ENCODE measurements around the gene C13orf46. TPM values are rescaled to one million over a fixed set of nuclear protein-coding genes. Genes with fewer than 3 reads are reported as not detected.
"Not testable (repeated sequence)": the region's sequence is repeated elsewhere in the genome, so short reads cannot be mapped to it uniquely, and the experiment has no call there.

C13orf46 gene
- total RNA-seq = not detected

DNA sequence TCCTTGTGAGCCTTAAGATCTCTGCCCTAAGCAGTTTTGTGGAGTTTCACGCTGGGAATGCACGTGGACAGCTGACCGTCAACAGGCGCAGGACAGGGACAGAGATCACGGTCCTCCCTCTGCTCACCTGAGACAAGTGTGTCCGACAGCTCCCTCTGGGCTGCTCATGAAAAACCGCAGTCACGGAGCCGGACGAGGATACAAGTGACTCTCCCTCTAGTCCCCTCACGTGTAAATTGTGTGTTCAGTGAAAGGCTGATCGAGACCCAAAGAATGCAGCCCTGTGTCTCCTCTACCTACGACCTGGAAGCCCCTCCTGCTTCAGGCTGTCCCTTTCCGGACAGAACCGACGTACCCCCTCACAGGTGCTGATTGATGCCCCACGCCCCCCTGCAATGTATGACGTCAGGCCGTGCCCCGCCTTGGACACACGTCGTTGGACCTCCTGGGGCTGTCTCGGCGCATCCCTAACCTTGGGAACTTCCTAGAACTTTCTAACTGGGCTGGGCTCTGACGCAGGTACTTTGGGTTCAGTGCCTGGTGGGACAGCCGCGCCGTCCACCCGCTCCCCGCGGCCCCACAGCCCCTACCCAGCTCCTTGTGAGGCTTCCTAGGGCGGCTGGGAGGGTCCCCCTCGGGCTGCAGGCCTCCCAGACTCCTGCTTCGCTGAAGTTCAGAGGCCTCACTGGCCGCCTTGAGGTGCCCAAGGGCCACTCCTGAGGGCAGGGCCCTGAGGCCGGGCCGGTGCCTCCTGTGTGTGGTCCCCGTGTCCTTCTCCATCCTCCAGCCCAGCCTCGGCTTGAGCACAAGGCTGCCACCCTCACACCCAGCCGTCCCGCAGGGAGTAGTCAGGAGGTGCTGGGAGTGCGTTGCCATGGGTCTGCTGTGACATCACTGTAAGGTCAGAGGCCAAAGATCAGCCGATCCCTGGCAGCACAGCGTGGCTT is at the start of gene C13orf46:
Gene C13orf46 (minus strand): TSS at position 859 of the 947 bp plus-strand sequence. CDS start 79 bp downstream, at position 780.
- DNase-seq = no peak

DNA sequence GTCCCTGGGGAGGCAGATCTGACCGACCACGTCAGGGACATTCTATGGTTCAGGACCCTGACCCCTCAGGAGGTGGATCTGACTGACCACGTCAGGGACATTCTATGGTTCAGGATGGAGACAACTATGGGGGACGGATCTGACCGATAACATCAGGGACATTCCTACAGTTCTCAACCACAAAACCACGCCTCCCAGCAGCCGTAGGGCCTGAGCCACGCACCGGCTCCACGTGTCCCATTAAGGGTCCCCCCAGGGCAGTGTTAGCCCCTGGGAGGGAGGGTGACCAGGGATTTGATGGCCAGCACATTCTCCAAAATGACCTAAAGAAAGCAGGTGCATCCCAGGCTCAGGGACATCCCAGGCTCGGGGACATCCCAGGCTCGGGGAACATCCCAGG is 49.0 kb upstream of the C13orf46 start:
- DNase-seq = no peak

DNA sequence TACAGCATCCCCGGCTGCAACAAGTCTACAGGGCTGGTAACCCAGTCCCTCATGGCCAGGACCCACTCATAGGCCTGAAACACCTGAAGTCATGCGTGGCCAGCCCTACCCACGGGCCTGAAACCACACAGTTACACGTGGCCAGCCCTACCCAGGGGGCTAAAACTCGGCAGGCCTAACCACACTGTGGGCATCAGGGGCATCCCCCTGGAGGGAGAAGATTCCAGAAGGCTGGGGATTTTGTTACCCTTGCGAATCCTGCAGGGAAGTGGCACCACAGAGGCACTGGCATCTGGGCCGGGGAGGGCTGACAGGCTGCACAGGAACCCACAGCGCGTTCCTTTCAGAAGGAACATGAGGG is 48.4 kb upstream of the C13orf46 start:
- DNase-seq = no peak

DNA sequence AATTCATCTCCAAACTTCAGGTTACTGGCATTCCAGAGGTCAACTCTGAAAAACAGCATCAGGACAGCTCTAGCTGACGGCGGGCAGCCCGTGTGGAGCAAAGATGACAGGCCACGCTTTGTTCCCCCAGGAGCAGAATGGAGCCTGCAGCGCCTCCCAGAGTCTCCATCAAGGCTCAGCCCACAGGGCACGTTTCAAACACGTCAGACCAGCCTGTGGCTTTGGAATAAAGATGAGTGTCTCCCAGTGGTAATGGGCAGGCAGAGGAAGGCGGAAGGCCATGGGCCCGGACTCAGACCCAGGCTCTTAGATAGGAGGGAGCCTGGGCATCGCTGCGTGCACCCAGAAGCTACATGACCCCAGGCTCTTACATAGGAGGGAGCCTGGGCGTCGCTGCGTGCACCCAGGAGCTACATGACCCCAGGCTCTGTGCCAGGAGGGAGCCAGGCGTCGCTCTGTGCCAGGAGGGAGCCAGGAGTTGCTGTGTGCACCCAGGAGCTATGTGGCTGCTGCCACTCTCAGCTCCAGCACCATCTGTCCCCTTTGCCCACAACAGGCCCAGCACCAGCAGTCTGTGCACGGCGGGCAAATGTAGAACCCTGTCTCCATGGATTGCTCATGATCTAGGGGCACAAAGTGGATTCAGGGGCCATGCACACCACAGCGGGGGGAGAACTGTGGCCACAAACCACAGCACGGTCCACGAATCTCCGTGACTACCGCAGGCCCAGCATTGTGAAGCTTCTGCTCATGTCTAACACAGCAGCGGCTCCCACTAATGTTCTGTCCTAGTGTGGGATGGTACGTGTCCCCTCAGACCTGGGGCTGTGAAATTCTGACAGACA is 47.8 kb upstream of the C13orf46 start:
- DNase-seq = no peak

DNA sequence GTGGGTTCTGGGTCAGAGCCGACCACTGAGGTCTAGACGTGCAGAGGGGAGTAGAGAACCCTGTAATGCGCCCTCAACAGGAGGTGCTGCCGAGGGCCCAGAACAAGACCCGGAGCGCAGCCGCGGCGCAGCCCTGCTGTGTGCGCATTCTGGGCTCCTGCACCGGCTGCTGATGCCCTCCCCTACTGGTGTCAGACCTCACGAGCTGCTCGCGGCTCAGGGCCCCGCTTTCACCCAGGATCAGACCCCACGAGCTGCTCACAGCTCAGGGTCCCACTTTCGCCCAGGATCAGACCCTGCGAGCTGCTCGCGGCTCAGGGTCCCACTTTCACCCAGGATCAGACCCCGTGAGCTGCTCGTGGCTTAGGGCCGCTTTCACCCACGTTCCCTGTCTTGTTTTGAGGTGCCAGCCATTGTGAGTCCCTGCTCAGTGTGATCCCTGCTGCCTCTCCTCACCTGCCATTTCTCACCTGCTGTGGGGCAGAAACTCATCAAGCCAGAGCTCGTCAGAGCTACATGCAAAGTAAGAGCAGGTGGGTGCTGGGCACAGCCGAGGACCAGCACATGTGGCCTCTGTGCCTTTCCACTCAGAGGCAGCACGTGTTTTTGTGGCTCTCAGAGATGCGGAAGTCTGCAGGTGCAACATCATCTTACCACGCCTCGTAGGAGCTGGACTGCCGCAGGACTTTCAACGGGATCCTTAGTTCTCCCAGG is 47.0 kb upstream of the C13orf46 start:
- DNase-seq = no peak

DNA sequence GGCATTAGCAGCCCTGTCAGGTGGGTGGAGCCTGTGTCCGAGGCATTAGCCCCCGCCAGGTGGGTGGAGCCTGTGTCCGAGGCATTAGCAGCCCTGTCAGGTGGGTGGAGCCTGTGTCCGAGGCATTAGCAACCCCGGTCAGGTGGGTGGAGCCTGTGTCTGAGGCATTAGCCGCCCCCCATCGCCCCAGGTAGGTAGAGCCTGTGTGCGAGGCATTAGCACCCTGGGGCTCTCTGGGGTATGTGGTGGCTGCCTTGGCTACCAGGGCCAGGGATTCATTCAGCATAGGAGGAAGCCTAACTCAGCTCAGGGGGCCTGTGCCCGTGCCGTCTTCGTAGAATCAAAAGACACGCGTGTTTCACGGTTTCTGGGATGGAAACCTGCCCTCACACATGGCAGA is 46.3 kb upstream of the C13orf46 start:
- DNase-seq = not testable (repeated sequence)

DNA sequence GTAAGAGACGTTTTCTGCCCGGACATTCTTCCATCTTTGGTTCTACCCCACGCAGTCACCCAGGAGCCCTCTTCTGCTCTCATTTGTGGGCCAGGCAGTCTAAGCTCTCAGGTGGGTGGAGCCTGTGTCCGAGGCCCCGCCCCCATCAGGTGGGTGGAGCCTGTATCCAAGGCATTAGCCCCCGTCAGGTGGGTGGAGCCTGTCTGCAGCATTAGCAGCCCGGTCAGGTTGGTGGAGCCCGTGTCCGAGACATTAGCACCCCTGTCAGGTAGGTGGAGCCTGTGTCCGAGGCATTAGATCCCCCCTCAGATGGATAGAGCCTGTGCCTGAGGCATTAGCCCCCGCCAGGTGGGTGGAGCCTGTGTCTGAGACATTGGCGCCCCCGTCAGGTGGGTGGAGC is 45.5 kb upstream of the C13orf46 start:
- no peak for DNase-seq

DNA sequence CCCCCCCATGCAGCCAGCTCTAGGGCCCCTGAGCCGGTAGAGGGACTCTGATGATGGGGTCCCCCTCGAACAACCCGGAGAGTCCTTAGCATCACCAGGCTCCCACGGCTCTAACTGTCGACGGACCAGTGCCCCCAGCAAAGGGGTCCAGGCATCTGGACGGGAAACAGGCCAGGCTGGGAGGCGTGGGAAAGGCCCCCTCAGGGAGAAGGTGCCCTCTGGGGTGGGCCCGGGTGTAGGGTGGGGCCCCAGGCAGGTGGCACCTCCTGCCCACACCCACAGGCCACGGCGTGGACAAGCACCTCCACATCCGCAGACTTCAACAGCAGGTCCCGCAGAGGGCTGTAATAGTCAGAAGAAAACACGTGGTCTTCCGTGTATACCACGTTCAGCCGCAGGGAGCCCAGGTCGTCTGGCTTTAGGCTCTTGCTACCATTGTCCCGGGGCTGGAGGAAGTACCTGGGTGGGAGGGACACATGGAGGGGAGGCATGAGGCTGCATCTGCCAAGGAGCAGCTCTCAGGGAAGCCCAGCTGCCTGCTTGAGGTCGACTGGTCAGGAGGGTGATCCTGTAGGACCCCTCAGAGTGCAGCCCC is 44.7 kb upstream of the C13orf46 start:
- no peak for DNase-seq

DNA sequence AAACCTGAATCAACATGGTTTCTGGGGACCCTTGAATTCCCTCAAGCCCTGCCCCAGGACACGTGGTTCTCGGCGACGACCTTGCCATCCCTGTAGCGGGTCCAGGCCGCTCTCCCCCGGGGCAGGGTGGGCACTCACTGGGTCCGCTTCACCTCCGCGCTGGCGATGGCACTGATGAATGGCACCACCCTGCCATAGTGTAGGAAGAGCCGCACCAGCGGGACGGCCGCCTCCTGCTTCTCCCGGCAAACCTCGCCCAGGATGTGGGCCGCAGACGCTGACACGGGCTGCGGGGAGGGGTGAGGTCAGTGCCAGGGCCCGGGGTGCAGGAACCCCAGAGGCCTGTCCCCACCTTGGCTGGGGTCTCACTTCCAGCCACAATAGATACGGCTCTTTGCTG is 44.1 kb upstream of the C13orf46 start:
- no peak for DNase-seq

DNA sequence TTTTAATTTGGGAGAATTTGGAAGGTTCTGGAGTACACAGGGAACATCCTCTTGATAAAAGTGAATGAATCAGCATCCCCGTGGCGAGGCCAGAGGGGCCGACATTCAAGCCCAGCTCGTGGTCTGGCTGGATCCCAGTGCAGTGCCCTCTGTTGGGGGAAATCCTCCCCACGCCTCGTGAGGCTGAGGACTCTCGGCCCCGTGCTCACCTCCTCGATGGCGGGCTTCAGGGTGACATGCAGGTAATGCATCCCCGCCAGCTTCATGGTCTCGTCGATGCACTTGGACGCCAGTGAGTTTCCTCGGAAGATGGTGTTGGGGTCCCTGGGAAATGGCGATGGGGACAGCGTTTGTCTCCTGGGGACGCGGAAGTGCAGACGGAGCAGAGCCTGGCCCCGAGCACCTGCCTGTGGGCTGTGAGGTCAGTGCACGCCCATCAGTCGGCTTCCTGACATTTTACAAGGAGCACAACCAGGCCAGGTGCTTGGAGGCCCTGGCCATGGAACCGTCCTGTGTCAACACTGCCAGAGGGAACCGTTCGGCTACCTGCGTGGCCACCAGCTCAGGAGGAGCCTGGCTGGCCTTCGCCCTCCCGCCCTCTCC is 43.3 kb upstream of the C13orf46 start:
- DNase-seq = no peak

DNA sequence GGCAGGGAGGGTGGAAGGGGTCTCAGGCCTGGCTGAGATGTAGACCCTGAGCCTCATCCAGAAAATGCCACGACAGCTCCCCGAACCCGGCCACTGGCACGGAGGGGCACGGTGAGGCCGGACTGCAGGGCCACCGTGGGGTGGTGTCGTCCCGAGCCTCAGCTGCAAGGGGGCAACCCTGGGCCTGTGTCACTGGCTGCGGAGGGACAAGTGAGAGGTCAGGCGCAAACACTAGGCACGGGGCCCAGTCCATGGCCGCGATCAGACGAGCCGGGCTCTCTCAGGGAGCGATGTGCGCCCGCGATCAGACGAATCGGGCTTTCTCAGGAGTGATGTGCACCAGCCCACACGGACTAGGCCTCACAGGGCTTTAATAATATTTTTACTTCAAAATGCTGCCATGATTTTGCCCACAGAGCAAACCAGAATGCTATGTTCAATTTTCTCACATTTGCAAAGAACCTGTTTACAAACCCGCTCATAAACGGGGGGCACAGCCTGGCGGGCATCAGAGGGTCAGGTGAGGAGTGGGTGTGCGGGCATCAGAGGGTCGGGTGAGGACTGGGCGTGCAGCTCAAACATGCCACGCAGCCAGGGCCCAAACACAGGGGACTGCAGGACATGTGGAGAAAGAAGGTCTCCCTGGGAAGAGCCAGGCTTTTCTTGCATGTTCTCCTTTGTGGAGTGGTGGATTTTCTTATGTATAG is 42.6 kb upstream of the C13orf46 start:
- no peak for DNase-seq

DNA sequence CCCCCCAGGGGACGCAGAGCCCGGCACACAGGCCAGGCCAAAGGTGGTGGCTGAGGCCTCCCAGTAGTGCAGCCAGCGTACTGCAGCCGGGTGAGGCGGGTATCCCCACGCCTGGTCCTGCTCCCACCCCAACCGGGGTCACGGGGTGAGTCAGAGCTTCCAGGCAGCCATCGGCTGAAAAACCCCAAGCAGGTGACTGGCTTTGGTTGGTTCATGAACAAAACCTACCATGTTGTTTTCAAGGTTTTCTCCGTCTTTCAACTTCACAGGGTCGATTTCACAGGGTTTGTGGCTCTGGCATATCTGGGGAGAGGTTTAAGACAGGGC is 42.1 kb upstream of the C13orf46 start:
- no peak for DNase-seq

DNA sequence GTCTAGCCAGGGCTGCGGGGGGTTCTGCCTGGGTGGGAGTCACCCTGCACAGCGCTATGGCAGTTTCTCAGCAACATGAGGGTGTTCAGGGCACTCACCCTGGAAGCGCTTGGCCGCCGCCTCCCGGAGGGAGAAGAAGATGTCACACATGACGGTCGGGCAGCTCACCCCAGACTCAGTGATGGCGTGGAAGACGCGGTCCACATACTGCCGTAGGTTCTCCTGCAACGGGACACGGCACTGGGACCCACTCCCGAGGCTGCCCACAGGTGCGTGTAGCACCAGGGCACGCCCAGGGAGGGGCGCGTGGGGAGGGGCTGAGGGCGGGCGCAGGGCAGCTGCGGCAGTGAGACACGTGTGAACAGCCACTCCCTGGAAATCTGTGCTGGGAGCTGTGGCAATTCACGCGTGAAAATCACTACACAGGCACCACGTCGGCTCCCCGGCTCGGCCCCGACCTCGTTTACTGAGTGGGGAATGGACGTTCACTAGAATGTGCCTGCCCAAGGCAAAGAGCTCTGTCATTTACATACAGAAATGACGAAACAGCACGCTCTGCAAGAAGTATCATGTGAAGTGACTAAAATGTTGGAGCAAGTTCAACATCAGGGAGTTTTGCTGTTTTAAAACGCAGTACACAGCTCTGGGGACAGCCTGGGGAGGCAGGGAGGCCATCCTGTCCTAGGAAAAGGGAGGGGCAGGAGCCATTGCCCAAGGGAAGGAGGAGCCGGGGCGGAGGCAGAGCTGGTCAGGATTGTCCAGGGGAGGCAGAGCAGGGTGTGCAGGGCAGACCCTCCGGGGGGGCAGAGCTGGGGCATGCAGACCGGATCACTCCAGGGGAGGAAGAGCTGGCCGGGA is 41.5 kb upstream of the C13orf46 start:
- no peak for DNase-seq

DNA sequence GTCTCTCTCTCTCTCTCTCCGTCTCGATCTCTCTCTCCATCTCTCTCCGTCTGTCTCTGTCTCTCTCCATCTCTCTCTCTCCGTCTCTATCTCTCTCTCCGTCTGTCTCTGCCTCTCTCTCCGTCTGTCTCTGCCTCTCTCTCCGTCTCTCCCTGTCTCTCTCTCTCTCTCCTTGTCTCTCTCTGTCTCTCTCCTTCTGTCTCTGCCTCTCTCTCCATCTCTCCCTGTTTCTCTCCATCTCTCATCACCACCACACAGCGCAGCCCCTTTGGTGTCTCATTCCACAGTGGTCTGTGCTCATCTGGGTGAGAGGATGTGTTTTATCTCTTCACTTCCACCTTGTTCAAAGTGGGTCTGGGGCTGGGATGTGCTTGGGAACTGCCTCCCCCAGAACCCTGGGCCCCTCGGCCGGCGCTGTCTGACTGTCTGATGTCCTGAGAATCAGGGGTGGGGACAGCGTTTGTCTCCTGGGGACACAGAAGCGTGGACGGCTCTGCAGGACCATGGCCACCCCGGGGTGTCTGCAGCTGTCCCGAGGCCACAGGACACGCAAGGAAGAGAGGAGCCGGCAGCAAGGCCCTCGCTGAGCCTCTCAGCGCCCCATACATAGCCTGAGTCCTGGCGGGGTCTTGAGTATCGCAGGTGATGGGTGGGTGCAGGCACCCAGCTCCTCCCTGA is 40.2 kb upstream of the C13orf46 start:
- DNase-seq = no peak

DNA sequence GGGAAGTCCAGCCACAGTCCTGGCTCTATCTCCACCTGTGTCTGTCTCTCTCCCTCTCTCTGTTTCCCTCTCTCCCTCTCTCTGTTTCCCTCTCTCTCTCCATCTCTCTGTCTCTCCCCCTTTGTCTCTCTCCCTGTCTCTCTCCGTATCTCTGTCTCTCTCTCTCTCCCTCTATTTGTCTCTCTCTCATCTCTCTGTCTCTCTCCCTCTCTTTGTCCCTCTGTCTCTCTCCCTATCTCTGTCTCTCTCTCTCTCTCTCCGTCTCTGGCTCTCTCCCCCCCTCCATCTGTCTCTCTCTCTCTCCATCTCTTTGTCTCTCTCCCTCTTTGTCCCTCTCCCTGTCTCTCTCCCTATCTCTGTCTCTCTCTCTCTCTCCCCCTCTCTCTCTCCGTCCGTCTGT is 39.5 kb upstream of the C13orf46 start:
- no peak for DNase-seq

DNA sequence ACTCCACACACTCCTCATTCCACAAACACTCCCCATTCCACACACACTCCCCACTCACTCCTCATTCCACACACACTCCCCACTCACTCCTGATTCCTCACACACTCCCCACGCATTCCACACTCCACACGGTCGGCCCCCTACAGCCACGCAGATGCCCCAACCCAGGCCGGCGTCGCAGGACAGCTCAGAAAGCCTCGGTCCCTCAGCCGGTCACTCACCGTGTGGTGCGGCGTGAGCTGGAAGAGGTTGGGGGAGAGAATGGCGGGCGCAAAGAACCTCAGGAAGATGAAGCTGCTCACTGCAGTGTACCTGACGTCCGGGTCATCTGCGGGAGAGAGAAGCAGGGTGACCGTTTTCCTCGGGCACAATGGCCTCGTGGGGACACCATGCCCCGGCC is 39.0 kb upstream of the C13orf46 start:
- DNase-seq = no peak

DNA sequence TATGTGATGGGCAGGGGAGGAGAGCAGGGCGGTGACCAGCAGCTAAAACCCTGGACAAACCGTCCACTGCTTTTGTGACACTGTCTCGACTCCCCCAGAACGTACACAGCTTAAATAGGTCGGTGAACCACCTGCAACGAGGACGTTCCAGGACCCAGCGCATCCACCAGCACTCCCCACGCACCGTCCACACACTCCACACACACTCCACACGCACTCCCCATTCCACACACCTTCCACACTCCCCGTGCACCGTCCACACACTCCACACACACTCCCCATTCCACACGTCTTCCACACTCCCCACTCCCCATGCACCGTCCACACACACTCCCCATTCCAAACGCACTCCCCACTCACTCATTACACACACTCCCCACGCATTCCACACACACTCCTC is 38.3 kb upstream of the C13orf46 start:
- DNase-seq = no peak

DNA sequence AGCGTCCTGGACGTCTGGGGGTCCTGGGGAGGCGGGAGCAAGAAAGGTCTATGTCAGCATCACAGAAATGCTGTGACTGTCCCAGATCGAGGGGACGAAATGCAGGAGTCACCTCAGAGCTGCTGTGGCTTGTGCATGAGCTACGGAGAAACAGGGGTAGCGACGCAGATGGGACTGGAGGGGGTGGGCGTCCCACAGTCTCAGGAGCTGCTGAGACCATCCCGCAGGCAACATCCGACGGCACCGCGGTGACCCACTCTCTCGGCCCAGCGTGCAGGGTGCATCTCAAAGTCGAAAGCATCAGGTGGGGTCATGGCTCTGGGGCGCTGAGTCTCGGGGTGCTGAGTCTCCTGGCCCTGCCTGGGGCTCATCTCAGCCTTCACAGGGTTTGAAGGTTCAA is 37.4 kb upstream of the C13orf46 start:
- no peak for DNase-seq

DNA sequence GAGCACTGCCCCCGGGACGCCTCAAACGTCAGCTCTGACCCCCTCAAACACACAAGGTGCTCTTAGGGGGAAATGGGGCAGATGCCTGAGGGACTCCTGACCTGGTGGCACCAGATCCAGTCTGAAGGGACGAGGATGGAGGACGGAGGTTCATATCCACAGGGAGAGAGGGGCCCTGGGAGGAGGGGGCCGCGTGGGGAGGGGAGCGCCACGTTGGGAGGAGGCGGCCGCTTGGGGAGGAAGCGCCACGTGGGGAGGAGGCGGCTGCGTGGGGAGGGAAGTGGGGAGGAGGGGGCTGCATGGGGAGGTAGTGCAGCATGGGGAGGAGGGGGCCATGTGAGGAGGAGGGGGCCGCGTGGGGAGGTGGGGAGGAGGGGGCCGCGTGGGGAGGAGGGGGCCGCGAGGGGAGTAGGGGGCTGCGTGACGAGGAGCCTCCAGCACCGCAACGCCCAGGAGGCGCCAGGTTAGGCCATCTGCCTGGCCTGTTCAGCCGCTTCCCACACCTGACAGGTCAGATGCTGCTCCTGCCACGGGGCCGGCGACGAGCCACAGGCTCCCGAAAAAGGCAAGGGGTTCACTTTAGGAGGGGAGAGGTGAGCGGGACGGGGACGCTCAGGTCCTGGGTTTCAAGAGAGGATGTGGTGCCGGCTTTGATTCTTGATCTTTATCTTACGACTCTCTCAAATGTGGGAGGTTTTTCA is 36.7 kb upstream of the C13orf46 start:
- no peak for DNase-seq
